WTC11 (cell line): ENCODE results near the gene PES1. TPM values are rescaled to one million over a fixed set of nuclear protein-coding genes. Genes with fewer than 3 reads are reported as not detected.
A peak's percentile ranks its signal among the peaks of the same experiment; 100 is the strongest.

ENCODE experiments used
- ATAC-seq: fragments of 200-7000 bp; cut with Tn5 transposase; 2 replicates; pipeline ENCODE4 v1.10.0; 2021; ENCODE audit warnings: mild to moderate bottlenecking, moderate library complexity
- CTCF ChIA-PET: fragments of 300-600 bp; sonication (Branson Sonifier 250); formaldehyde crosslinking; loops from one replicate; lab custom pipeline; 2021; ENCODE audit warnings: antibody characterized with exemption; lab: Charles Lee
- POLR2A ChIA-PET: fragments of 350-600 bp; sonication (Branson Sonifier 250); formaldehyde crosslinking; loops from one replicate; lab custom pipeline; 2021; ENCODE audit warnings: antibody characterized with exemption; lab: Charles Lee
- DNase-seq: peaks from one replicate; pipeline ENCODE4 v3.0.0; 2021; ENCODE audit warnings: low spot score
- H3K27ac Mint-ChIP-seq: 2 replicates; pipeline ENCODE4 v1.8.0; 2021; ENCODE audit warnings: mixed read lengths
- H3K27me3 Mint-ChIP-seq: 2 replicates; pipeline ENCODE4 v1.8.0; 2021; ENCODE audit warnings: low read depth, mild to moderate bottlenecking, moderate library complexity, mixed read lengths
- H3K36me3 Mint-ChIP-seq: 2 replicates; pipeline ENCODE4 v1.8.0; 2021; ENCODE audit warnings: mixed read lengths
- H3K4me1 Mint-ChIP-seq: 2 replicates; pipeline ENCODE4 v1.8.0; 2022; ENCODE audit warnings: mixed read lengths
- H3K4me3 Mint-ChIP-seq: 2 replicates; pipeline ENCODE4 v1.8.0; 2021; ENCODE audit warnings: mild to moderate bottlenecking, moderate library complexity, mixed read lengths
- H3K9me3 Mint-ChIP-seq: 2 replicates; pipeline ENCODE4 v1.8.0; 2021; ENCODE audit warnings: mixed read lengths
- ETV6 ChIP-seq: sonication (generic); formaldehyde crosslinking; IDR thresholded peaks from 2 replicates; pipeline ENCODE4 v1.8.1; 2022; ENCODE audit warnings: mild to moderate bottlenecking, missing genetic modification reagents
- IRF2 ChIP-seq: sonication (generic); formaldehyde crosslinking; IDR thresholded peaks from 2 replicates; pipeline ENCODE4 v1.8.0; 2022; ENCODE audit warnings: low read depth, missing genetic modification reagents, borderline replicate concordance
- NR3C1 ChIP-seq: sonication (generic); formaldehyde crosslinking; conservative IDR thresholded peaks from 2 replicates; pipeline ENCODE4 v1.8.1; 2023; ENCODE audit warnings: low read depth, mild to moderate bottlenecking, missing genetic modification reagents
- SP1 ChIP-seq: sonication (generic); formaldehyde crosslinking; conservative IDR thresholded peaks from 2 replicates; pipeline ENCODE4 v1.8.1; 2022; ENCODE audit warnings: missing genetic modification reagents
- TEAD1 ChIP-seq: sonication (generic); formaldehyde crosslinking; IDR thresholded peaks from 2 replicates; pipeline ENCODE4 v1.8.0; 2022; ENCODE audit warnings: mild to moderate bottlenecking, missing genetic modification reagents
- ZNF219 ChIP-seq: sonication (generic); formaldehyde crosslinking; IDR thresholded peaks from 2 replicates; pipeline ENCODE4 v1.8.0; 2023; ENCODE audit warnings: missing genetic modification reagents, mild to moderate bottlenecking, borderline replicate concordance
- ZNF416 ChIP-seq: fragments of 250-450 bp; sonication (Bioruptor Pico); IDR thresholded peaks from 2 replicates; pipeline ENCODE4 v1.9.0; 2021; ENCODE audit warnings: mild to moderate bottlenecking, inconsistent platforms
- total RNA-seq: library from RNA; stranded (reverse); gene quantifications from 3 replicates; pipeline ENCODE4 v1.2.3, GENCODE V29; 2021
- TF ChIP-seq, protein P1 (sequence below): sonication (generic); formaldehyde crosslinking; conservative IDR thresholded peaks from 2 replicates; pipeline ENCODE4 v1.8.1; 2022; ENCODE audit warnings: mild to moderate bottlenecking, missing genetic modification reagents
- TF ChIP-seq, protein P2 (sequence below): fragments of 200-600 bp; IDR thresholded peaks from 2 replicates; pipeline ENCODE4 v1.8.0; 2022; ENCODE audit warnings: antibody characterized with exemption
- TF ChIP-seq, protein P3 (sequence below): sonication (generic); formaldehyde crosslinking; IDR thresholded peaks from 2 replicates; pipeline ENCODE4 v1.8.1; 2022; ENCODE audit warnings: low read depth, missing genetic modification reagents, borderline replicate concordance
- TF ChIP-seq, protein P4 (sequence below): sonication (generic); formaldehyde crosslinking; IDR thresholded peaks from 2 replicates; pipeline ENCODE4 v1.8.0; 2023; ENCODE audit warnings: mild to moderate bottlenecking, missing genetic modification reagents
- TF ChIP-seq, protein P5 (sequence below): sonication (generic); formaldehyde crosslinking; IDR thresholded peaks from 2 replicates; pipeline ENCODE4 v1.8.0; 2022; ENCODE audit warnings: mild to moderate bottlenecking, missing genetic modification reagents
- TF ChIP-seq, protein P6 (sequence below): sonication (generic); formaldehyde crosslinking; IDR thresholded peaks from 2 replicates; pipeline ENCODE4 v1.8.1; 2023; ENCODE audit warnings: mild to moderate bottlenecking, missing genetic modification reagents, moderate library complexity
- TF ChIP-seq, protein P7 (sequence below): sonication (generic); formaldehyde crosslinking; IDR thresholded peaks from 2 replicates; pipeline ENCODE4 v1.8.0; 2023; ENCODE audit warnings: missing genetic modification reagents, mild to moderate bottlenecking, borderline replicate concordance

PES1 gene
- total RNA-seq, 1 experiment from 2014 or later, result 128 TPM

DNA sequence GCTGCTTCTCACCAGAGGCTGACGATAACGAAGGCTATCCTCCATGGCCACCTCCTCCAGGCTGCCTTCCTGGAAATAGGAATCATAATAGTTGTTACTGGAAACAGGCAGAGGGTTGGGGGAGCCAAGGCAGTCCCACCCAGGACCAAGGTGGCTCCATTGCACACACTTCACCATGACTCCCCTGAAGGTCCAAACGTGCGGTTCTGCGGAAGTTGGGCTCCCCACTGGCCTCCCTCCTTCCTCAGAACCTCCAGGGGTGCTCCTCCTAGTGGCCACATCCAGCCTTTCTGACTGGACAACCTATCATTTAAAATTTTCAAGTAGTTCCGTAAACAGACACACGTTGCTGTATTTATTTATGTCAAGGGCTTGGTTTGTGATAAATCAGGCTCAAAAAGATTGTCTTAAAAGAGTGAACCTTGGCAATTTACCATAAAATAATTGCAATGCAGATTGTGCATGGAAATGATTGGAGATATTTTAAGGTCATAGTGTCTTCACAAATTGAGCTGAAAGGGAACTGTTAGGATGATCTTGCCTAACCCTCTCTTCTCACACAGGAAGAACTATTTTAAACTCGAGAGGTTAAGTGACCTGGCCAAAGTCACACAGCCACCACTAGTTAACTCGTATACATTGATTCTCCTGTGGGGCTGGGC is 13.9 kb upstream of the PES1 start:
- Mint-ChIP-seq H3K4me3 (peak overlapping the region; percentile 81), H3K36me3 (peaks cover 7% of the 10 kb centered on the region; the same call in 1 of the 2 replicates), H3K27me3 (no peaks in the 10 kb centered on the region), H3K4me1 (peaks cover 40% of the 10 kb centered on the region), H3K27ac (peak overlapping the region; percentile 99), H3K9me3 (peaks cover 3% of the 10 kb centered on the region; the same call in 1 of the 2 replicates)
- CTCF ChIA-PET, result interaction anchor here (0.7 to 4.0 kb wide), 25 partner anchors 8 to 667 kb away, joined by 3 to 43 read pairs (median 5); partner anchors contain the start of genes DUSP18, GAL3ST1, OSBP2 and PES1
- POLR2A ChIA-PET, result interaction anchor here (0.6 to 1.4 kb wide), 5 partner anchors 8 to 181 kb away, joined by 3 to 5 read pairs (median 3); partner anchors contain the start of genes PES1 and SLC35E4
- TF ChIP-seq, protein P1, sequence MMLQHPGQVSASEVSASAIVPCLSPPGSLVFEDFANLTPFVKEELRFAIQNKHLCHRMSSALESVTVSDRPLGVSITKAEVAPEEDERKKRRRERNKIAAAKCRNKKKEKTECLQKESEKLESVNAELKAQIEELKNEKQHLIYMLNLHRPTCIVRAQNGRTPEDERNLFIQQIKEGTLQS (CRISPR knock-in tag), result no peak
- TF ChIP-seq, protein P2, sequence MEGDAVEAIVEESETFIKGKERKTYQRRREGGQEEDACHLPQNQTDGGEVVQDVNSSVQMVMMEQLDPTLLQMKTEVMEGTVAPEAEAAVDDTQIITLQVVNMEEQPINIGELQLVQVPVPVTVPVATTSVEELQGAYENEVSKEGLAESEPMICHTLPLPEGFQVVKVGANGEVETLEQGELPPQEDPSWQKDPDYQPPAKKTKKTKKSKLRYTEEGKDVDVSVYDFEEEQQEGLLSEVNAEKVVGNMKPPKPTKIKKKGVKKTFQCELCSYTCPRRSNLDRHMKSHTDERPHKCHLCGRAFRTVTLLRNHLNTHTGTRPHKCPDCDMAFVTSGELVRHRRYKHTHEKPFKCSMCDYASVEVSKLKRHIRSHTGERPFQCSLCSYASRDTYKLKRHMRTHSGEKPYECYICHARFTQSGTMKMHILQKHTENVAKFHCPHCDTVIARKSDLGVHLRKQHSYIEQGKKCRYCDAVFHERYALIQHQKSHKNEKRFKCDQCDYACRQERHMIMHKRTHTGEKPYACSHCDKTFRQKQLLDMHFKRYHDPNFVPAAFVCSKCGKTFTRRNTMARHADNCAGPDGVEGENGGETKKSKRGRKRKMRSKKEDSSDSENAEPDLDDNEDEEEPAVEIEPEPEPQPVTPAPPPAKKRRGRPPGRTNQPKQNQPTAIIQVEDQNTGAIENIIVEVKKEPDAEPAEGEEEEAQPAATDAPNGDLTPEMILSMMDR, result peak; percentile 66
- TF ChIP-seq, all 79 proteins: peak for 1
- ATAC-seq, result peak; percentile 7; the same call in 1 of the 2 replicates
- peak; percentile 59 for DNase-seq

DNA sequence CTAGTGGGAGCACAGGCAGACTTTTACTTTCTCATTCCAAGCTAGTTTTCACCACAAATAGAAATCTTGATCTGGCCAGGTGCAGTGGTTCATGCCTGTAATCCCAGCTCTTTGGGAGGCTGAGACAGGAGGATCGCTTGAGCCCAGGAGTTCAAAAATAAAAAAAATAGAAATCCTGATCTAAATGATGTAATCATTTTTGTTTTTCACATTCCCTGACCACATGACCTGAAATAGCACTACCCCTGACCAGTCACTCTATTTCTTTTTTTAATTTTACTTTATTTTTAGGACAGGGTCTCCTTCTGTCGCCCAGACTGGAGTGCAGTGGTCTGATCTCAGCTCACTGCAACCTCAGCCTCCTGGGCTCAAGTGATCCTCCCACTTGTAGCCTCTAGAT is 13.0 kb upstream of the PES1 start:
- DNase-seq, result no peak
- ChIA-PET POLR2A (no interaction called here), CTCF (interaction anchor here (1.2 to 4.0 kb wide), 2 partner anchors 30 to 160 kb away, joined by 4 to 43 read pairs; partner anchors contain the start of gene SLC35E4)
- Mint-ChIP-seq H3K4me1 (peaks cover 40% of the 10 kb centered on the region), H3K27me3 (no peaks in the 10 kb centered on the region), H3K27ac (no peak overlapping the region), H3K4me3 (no peak overlapping the region), H3K9me3 (peaks cover 3% of the 10 kb centered on the region; the same call in 1 of the 2 replicates), H3K36me3 (no peaks in the 10 kb centered on the region)
- ATAC-seq, result no peak
- TF ChIP-seq, protein P3, sequence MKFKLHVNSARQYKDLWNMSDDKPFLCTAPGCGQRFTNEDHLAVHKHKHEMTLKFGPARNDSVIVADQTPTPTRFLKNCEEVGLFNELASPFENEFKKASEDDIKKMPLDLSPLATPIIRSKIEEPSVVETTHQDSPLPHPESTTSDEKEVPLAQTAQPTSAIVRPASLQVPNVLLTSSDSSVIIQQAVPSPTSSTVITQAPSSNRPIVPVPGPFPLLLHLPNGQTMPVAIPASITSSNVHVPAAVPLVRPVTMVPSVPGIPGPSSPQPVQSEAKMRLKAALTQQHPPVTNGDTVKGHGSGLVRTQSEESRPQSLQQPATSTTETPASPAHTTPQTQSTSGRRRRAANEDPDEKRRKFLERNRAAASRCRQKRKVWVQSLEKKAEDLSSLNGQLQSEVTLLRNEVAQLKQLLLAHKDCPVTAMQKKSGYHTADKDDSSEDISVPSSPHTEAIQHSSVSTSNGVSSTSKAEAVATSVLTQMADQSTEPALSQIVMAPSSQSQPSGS (CRISPR knock-in tag), result no peak
- TF ChIP-seq, protein P4, sequence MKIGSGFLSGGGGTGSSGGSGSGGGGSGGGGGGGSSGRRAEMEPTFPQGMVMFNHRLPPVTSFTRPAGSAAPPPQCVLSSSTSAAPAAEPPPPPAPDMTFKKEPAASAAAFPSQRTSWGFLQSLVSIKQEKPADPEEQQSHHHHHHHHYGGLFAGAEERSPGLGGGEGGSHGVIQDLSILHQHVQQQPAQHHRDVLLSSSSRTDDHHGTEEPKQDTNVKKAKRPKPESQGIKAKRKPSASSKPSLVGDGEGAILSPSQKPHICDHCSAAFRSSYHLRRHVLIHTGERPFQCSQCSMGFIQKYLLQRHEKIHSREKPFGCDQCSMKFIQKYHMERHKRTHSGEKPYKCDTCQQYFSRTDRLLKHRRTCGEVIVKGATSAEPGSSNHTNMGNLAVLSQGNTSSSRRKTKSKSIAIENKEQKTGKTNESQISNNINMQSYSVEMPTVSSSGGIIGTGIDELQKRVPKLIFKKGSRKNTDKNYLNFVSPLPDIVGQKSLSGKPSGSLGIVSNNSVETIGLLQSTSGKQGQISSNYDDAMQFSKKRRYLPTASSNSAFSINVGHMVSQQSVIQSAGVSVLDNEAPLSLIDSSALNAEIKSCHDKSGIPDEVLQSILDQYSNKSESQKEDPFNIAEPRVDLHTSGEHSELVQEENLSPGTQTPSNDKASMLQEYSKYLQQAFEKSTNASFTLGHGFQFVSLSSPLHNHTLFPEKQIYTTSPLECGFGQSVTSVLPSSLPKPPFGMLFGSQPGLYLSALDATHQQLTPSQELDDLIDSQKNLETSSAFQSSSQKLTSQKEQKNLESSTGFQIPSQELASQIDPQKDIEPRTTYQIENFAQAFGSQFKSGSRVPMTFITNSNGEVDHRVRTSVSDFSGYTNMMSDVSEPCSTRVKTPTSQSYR, result no peak
- TF ChIP-seq TEAD1 (CRISPR knock-in tag) (no peak), ETV6 (CRISPR knock-in tag) (no peak), SP1 (CRISPR knock-in tag) (no peak), ZNF219 (CRISPR knock-in tag) (no peak), ZNF416 (CRISPR knock-in tag) (no peak), IRF2 (CRISPR knock-in tag) (no peak), NR3C1 (CRISPR knock-in tag) (no peak)
- TF ChIP-seq, protein P5, sequence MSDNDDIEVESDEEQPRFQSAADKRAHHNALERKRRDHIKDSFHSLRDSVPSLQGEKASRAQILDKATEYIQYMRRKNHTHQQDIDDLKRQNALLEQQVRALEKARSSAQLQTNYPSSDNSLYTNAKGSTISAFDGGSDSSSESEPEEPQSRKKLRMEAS (CRISPR knock-in tag), result no peak
- TF ChIP-seq, protein P6, sequence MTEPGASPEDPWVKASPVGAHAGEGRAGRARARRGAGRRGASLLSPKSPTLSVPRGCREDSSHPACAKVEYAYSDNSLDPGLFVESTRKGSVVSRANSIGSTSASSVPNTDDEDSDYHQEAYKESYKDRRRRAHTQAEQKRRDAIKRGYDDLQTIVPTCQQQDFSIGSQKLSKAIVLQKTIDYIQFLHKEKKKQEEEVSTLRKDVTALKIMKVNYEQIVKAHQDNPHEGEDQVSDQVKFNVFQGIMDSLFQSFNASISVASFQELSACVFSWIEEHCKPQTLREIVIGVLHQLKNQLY (CRISPR knock-in tag), result no peak
- TF ChIP-seq, protein P7, sequence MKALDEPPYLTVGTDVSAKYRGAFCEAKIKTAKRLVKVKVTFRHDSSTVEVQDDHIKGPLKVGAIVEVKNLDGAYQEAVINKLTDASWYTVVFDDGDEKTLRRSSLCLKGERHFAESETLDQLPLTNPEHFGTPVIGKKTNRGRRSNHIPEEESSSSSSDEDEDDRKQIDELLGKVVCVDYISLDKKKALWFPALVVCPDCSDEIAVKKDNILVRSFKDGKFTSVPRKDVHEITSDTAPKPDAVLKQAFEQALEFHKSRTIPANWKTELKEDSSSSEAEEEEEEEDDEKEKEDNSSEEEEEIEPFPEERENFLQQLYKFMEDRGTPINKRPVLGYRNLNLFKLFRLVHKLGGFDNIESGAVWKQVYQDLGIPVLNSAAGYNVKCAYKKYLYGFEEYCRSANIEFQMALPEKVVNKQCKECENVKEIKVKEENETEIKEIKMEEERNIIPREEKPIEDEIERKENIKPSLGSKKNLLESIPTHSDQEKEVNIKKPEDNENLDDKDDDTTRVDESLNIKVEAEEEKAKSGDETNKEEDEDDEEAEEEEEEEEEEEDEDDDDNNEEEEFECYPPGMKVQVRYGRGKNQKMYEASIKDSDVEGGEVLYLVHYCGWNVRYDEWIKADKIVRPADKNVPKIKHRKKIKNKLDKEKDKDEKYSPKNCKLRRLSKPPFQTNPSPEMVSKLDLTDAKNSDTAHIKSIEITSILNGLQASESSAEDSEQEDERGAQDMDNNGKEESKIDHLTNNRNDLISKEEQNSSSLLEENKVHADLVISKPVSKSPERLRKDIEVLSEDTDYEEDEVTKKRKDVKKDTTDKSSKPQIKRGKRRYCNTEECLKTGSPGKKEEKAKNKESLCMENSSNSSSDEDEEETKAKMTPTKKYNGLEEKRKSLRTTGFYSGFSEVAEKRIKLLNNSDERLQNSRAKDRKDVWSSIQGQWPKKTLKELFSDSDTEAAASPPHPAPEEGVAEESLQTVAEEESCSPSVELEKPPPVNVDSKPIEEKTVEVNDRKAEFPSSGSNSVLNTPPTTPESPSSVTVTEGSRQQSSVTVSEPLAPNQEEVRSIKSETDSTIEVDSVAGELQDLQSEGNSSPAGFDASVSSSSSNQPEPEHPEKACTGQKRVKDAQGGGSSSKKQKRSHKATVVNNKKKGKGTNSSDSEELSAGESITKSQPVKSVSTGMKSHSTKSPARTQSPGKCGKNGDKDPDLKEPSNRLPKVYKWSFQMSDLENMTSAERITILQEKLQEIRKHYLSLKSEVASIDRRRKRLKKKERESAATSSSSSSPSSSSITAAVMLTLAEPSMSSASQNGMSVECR (CRISPR knock-in tag), result no peak
